ENCODE results near the gene ZNF224. TPM values are rescaled to one million over a fixed set of nuclear protein-coding genes. Genes with fewer than 3 reads are reported as not detected.

The ZNF224 gene
- total and polyA plus RNA-seq, 2 of the 13 experiments (the other 11 are each of a cell fraction or from before 2014, with no cell fraction given), result 13.0 to 16.1 TPM

GRCh38 chr19:44076325-44076724, 17.8 kb upstream of the ZNF224 start:
- Histone ChIP-seq H3K9ac (ENCODE audit: insufficient read depth, low read depth, low read length) (no peak overlapping the region), H3K4me1 (ENCODE audit: insufficient read depth, low read length) (peaks cover 13% of the 10 kb centered on the region), H3K4me2 (ENCODE audit: low read depth, low read length) (no peak overlapping the region), H3K4me3 (replicated peaks in 1 of 3; ENCODE audit: insufficient read depth in 1 of 3, low read depth in 2 of 3, low read length in 3 of 3) (no peak overlapping the region), H3K27ac (ENCODE audit: extremely low read length, insufficient read depth, low read length) (no peak overlapping the region), H3K79me2 (ENCODE audit: insufficient read depth, low read length) (no peaks in the 10 kb centered on the region), H2AFZ (ENCODE audit: low read length) (no peak overlapping the region), H4K20me1 (ENCODE audit: insufficient read depth, low read length) (no peaks in the 10 kb centered on the region), H3K27me3 (ENCODE audit: control insufficient read depth in 1 of 2, insufficient read depth in 2 of 2, low read length in 2 of 2) (no peaks in the 10 kb centered on the region; a peak in 1 of 5 replicates), H3K36me3 (replicated peaks in 1 of 2; ENCODE audit: control insufficient read depth in 1 of 2, insufficient read depth in 2 of 2, low read length in 2 of 2) (peaks cover 3 to 11% of the 10 kb centered on the region in 2 experiments; a peak in 3 of 5 replicates), H3K9me3 (ENCODE audit: low read length) (no peaks in the 10 kb centered on the region)
- intact Hi-C loops (cut with micrococcal nuclease; ENCODE audit: unreplicated experiment) (loop anchor here (10.0 kb wide), 2 partner anchors 72 to 122 kb away; partner anchors contain the start of genes ZNF221 and ZNF230), in situ Hi-C loops (cut with HindIII; ENCODE audit: extremely low pct_ligation_motif_present, low pct_unique_long_range_greater_than_20kb) (no loop called here)
- TF ChIP-seq ZNF101 (CRISPR knock-in tag; IDR thresholded peaks at IDR 0.05; ENCODE audit: borderline replicate concordance, low read depth) (no peak), MYC (CRISPR knock-in tag; IDR thresholded peaks at IDR 0.05; ENCODE audit: borderline replicate concordance) (no peak), GFI1 (CRISPR knock-in tag; IDR thresholded peaks at IDR 0.05; ENCODE audit: borderline replicate concordance) (no peak), GLI4 (CRISPR knock-in tag; IDR thresholded peaks at IDR 0.05; ENCODE audit: borderline replicate concordance) (no peak), ZNF577 (CRISPR knock-in tag; IDR thresholded peaks at IDR 0.05; ENCODE audit: borderline replicate concordance, low read depth) (no peak), ZNF792 (CRISPR knock-in tag; IDR thresholded peaks at IDR 0.05) (no peak), EZH2 (conservative IDR thresholded peaks at IDR 0.05; ENCODE audit: low read depth, low read length) (no peak), ZNF121 (CRISPR knock-in tag; IDR thresholded peaks at IDR 0.05) (no peak)
- TF ChIP-seq, protein P1, sequence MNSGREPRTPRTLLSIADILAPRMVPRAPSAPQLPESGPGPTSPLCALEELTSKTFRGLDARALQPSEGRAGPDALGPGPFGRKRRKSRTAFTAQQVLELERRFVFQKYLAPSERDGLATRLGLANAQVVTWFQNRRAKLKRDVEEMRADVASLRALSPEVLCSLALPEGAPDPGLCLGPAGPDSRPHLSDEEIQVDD (CRISPR knock-in tag; IDR thresholded peaks at IDR 0.05; ENCODE audit: borderline replicate concordance), result no peak
- ChIA-PET CTCF (ENCODE audit: low intra/inter-chr PET ratio, low total read pairs) (no interaction called here), POLR2A (no interaction called here)
- BruUV-seq (replicated peaks), result no TSS peak
- no peak for ATAC-seq
- FAIRE-seq, result no peak
- WGBS (ENCODE audit: low lambda C conversion rate), result 98% methylated on average over 2 of the region's 2 CpGs
- DNase-seq (ENCODE audit: low spot score), result no peak

GRCh38 chr19:44092108-44092507, 2.1 kb upstream of the ZNF224 start:
- no TSS peak for BruUV-seq (replicated peaks)
- no peaks in the 10 kb centered on the region for H3K9me3 ChIP-seq (ENCODE audit: low read length)
- POLR2A ChIA-PET, result no interaction called here
- FAIRE-seq (no peak), DNase-seq (ENCODE audit: low spot score) (no peak), ATAC-seq (no peak)
- H3K27me3 ChIP-seq (ENCODE audit: control insufficient read depth in 1 of 2, insufficient read depth in 2 of 2, low read length in 2 of 2), result no peaks in the 10 kb centered on the region; a peak in 1 of 5 replicates
- CTCF ChIA-PET (ENCODE audit: low intra/inter-chr PET ratio, low total read pairs), result no interaction called here
- 33% methylated on average over 4 of the region's 4 CpGs for WGBS (ENCODE audit: low lambda C conversion rate)
- no peak overlapping the region for H3K4me2 ChIP-seq (ENCODE audit: low read depth, low read length)
- peaks cover 9% of the 10 kb centered on the region for H3K79me2 ChIP-seq (ENCODE audit: insufficient read depth, low read length)
- in situ Hi-C loops (cut with HindIII; ENCODE audit: extremely low pct_ligation_motif_present, low pct_unique_long_range_greater_than_20kb), result no loop called here
- H3K4me1 ChIP-seq (ENCODE audit: insufficient read depth, low read length), result peaks cover 6% of the 10 kb centered on the region
- no peak overlapping the region for H3K27ac ChIP-seq (ENCODE audit: extremely low read length, insufficient read depth, low read length)
- H4K20me1 ChIP-seq (ENCODE audit: insufficient read depth, low read length), result no peaks in the 10 kb centered on the region
- no peak overlapping the region for H3K9ac ChIP-seq (ENCODE audit: insufficient read depth, low read depth, low read length)
- no peak overlapping the region for H3K4me3 ChIP-seq (replicated peaks in 1 of 3; ENCODE audit: insufficient read depth in 1 of 3, low read depth in 2 of 3, low read length in 3 of 3)
- H2AFZ ChIP-seq (ENCODE audit: low read length), result no peak overlapping the region
- H3K36me3 ChIP-seq (replicated peaks in 1 of 2; ENCODE audit: control insufficient read depth in 1 of 2, insufficient read depth in 2 of 2, low read length in 2 of 2), result peaks cover under 1 to 2% of the 10 kb centered on the region in 2 experiments; a peak in 2 of 5 replicates
- intact Hi-C loops (cut with micrococcal nuclease; ENCODE audit: unreplicated experiment), result loop anchor here (10.0 kb wide), 1 partner anchor 107 kb away; the partner anchor contains the start of gene ZNF155
- TF ChIP-seq ELF1 (CRISPR knock-in tag; IDR thresholded peaks at IDR 0.05) (no peak), REPIN1 (CRISPR knock-in tag; IDR thresholded peaks at IDR 0.05; ENCODE audit: borderline replicate concordance, low read depth) (no peak), KDM2A (CRISPR knock-in tag; IDR thresholded peaks at IDR 0.05; ENCODE audit: borderline replicate concordance, low read depth) (no peak), KLF16 (CRISPR knock-in tag; IDR thresholded peaks at IDR 0.05) (no peak), RFX1 (IDR thresholded peaks at IDR 0.05) (no peak), CHD2 (IDR thresholded peaks at IDR 0.05; ENCODE audit: low read depth, low read length) (no peak), ZNF704 (CRISPR knock-in tag; IDR thresholded peaks at IDR 0.05; ENCODE audit: borderline replicate concordance) (no peak), TRAFD1 (CRISPR knock-in tag; IDR thresholded peaks at IDR 0.05; ENCODE audit: borderline replicate concordance) (no peak)

Measured in HepG2 (cell line).